Calu3 (cell line): ENCODE results near the gene CD164. TPM values are rescaled to one million over a fixed set of nuclear protein-coding genes. Genes with fewer than 3 reads are reported as not detected.

Source experiments
- BruUV-seq: library from RNA; stranded (reverse); fragments of 400-500 nt; replicated peaks from 2 replicates; lab custom pipeline; 2021; lab: Mats Ljungman, UMichigan
- CTCF ChIA-PET: fragments of 300-600 bp; sonication (Branson Sonifier 250); formaldehyde crosslinking; loops from one replicate; lab custom pipeline; 2022; ENCODE audit warnings: antibody characterized with exemption; lab: Charles Lee
- DNase-seq: peaks from one replicate; pipeline ENCODE4 v3.0.0; 2022
- H3K27ac Mint-ChIP-seq: one replicate; pipeline ENCODE4 v1.8.0; 2022; ENCODE audit warnings: mixed read lengths; ENCODE audit not compliant: unreplicated experiment
- H3K27me3 Mint-ChIP-seq: one replicate; pipeline ENCODE4 v1.8.0; 2022; ENCODE audit warnings: mixed read lengths; ENCODE audit not compliant: unreplicated experiment
- H3K36me3 Mint-ChIP-seq: one replicate; pipeline ENCODE4 v1.8.0; 2022; ENCODE audit warnings: mild to moderate bottlenecking, moderate library complexity, mixed read lengths; ENCODE audit not compliant: insufficient read depth, unreplicated experiment
- H3K4me1 Mint-ChIP-seq: one replicate; pipeline ENCODE4 v1.8.0; 2022; ENCODE audit warnings: mild to moderate bottlenecking, low read depth, mixed read lengths; ENCODE audit not compliant: unreplicated experiment
- H3K4me3 Mint-ChIP-seq: one replicate; pipeline ENCODE4 v1.8.0; 2022; ENCODE audit warnings: mild to moderate bottlenecking, low read depth, moderate library complexity, mixed read lengths; ENCODE audit not compliant: unreplicated experiment
- H3K9me3 Mint-ChIP-seq: one replicate; pipeline ENCODE4 v1.8.0; 2022; ENCODE audit warnings: low read depth, mixed read lengths; ENCODE audit not compliant: unreplicated experiment
- CTCF ChIP-seq: fragments of 200-600 bp; IDR thresholded peaks from one replicate; pipeline ENCODE4 v1.8.0; 2022; ENCODE audit warnings: antibody characterized with exemption; ENCODE audit not compliant: unreplicated experiment
- intact Hi-C: fragments of 100-400 bp; cut with micrococcal nuclease; formaldehyde crosslinking; loops from one replicate; pipeline ENCODE4 v1.10.0; 2022; ENCODE audit not compliant: unreplicated experiment
- total RNA-seq: library from RNA; stranded (reverse); gene quantifications from 2 replicates; pipeline ENCODE4 v1.2.3, GENCODE V29; 2022

CD164 gene
- total RNA-seq, 1 experiment from 2014 or later: 343 TPM

- Mint-ChIP-seq H3K27ac (no peak overlapping the region), H3K4me1 (no peaks in the 10 kb centered on the region), H3K27me3 (no peaks in the 10 kb centered on the region), H3K4me3 (no peak overlapping the region), H3K9me3 (peaks cover 2% of the 10 kb centered on the region), H3K36me3 (peaks cover 19% of the 10 kb centered on the region)
- no peak for TF ChIP-seq CTCF
- CTCF ChIA-PET: no interaction called here
- intact Hi-C loops: no loop called here
- BruUV-seq: no TSS peak
- DNase-seq: no peak
Observed at GRCh38 chr6:109358204-109358603, 24.1 kb downstream of the CD164 start.

GRCh38 chr6:109356237-109356636, 26.0 kb downstream of the CD164 start:
- intact Hi-C loops: no loop called here
- no peak for TF ChIP-seq CTCF
- Mint-ChIP-seq H3K27me3 (no peaks in the 10 kb centered on the region), H3K9me3 (peaks cover 2% of the 10 kb centered on the region), H3K27ac (no peak overlapping the region), H3K4me1 (peaks cover 15% of the 10 kb centered on the region), H3K4me3 (no peak overlapping the region), H3K36me3 (peaks cover 9% of the 10 kb centered on the region)
- CTCF ChIA-PET: no interaction called here
- no TSS peak for BruUV-seq
- no peak for DNase-seq

- Mint-ChIP-seq H3K4me1 (peaks cover 36% of the 10 kb centered on the region), H3K27me3 (no peaks in the 10 kb centered on the region), H3K27ac (no peak overlapping the region), H3K9me3 (no peaks in the 10 kb centered on the region), H3K36me3 (peaks cover 9% of the 10 kb centered on the region), H3K4me3 (peak overlapping the region; percentile 2)
- TF ChIP-seq CTCF: no peak
- BruUV-seq: no TSS peak
- no peak for DNase-seq
- CTCF ChIA-PET: interaction anchor here (1.2 kb wide), 1 partner anchor 28 kb away, joined by 3 read pairs; no protein-coding TSS in a partner anchor
- intact Hi-C loops: no loop called here
Observed at GRCh38 chr6:109351231-109352130, 30.8 kb downstream of the CD164 start.

DNA sequence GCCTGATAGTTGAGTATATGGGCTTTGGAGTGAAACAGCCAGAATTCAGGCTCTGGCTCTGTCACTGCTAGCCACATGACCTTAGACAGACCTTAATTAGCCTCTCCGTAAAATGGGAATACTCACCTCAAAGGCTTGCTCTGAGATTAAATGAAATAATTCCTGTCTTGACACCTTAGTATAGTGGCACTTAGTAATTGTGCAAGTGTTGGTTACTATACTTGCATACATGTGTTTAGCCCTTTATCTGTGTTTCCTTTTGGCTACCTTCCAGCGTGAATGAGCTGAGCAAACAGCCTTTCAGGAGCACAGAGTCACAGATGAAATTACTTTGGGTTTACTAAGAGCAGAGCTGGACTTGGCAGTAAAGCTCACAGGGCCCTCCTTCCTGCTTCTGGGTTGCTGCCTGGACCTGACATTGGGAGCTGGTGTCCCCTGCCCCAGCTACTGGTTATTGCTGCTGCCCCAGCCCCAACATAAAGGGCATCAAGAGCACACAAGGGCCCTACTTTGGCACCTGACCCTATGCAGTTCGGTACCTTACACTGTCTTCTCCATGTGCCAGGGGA, 32.8 kb downstream of the CD164 start:
- peaks cover 9% of the 10 kb centered on the region for H3K36me3 Mint-ChIP-seq
- peaks cover 38% of the 10 kb centered on the region for H3K4me1 Mint-ChIP-seq
- intact Hi-C loops: no loop called here
- BruUV-seq: no TSS peak
- no peaks in the 10 kb centered on the region for H3K27me3 Mint-ChIP-seq
- peak overlapping the region; percentile 24 for H3K4me3 Mint-ChIP-seq
- H3K27ac Mint-ChIP-seq: peak overlapping the region; percentile 73
- DNase-seq: peak; percentile 64
- CTCF ChIA-PET: interaction anchor here (0.7 to 1.4 kb wide), 7 partner anchors 16 to 168 kb away, joined by 3 to 11 read pairs (median 3); no protein-coding TSS in a partner anchor
- H3K9me3 Mint-ChIP-seq: no peaks in the 10 kb centered on the region
- TF ChIP-seq CTCF: no peak
